SK-N-SH treated with all-trans-retinoic acid at 6 μM for 48 hours (cell line): ENCODE data around the gene DNAH7.

ENCODE experiments used
- ATAC-seq: fragments of 200-7000 bp; cut with Tn5 transposase; 3 replicates; pipeline ENCODE4 v1.9.1; 2020; ENCODE audit warnings: mild to moderate bottlenecking, moderate library complexity
- ARNTL ChIP-seq: fragments of 450-650 bp; formaldehyde crosslinking; IDR thresholded peaks from 2 replicates; pipeline ENCODE4 v1.5.0; 2020; ENCODE audit warnings: low read depth, mild to moderate bottlenecking, moderate library complexity, borderline replicate concordance
- BACH2 ChIP-seq: fragments of 250-450 bp; sonication (Bioruptor Pico); IDR thresholded peaks from 2 replicates; pipeline ENCODE4 v1.9.0; 2021; ENCODE audit warnings: mild to moderate bottlenecking, borderline replicate concordance
- CSDC2 ChIP-seq: fragments of 250-450 bp; sonication (Bioruptor Pico); IDR thresholded peaks from 2 replicates; pipeline ENCODE4 v1.5.0; 2020; ENCODE audit warnings: mild to moderate bottlenecking, moderate library complexity
- GLIS3 ChIP-seq: fragments of 250-450 bp; sonication (Bioruptor Pico); IDR thresholded peaks from 2 replicates; pipeline ENCODE4 v1.5.0; 2020; ENCODE audit warnings: mild to moderate bottlenecking, moderate library complexity
- ISL1 ChIP-seq: fragments of 250-450 bp; sonication (Bioruptor Pico); IDR thresholded peaks from 2 replicates; pipeline ENCODE4 v2.1.2; 2022; ENCODE audit warnings: mild to moderate bottlenecking, moderate library complexity
- OSR1 ChIP-seq: fragments of 250-450 bp; sonication (Bioruptor Pico); IDR thresholded peaks from 2 replicates; pipeline ENCODE4 v1.8.0; 2022; ENCODE audit warnings: moderate library complexity, mild to moderate bottlenecking, inconsistent platforms
- PPARA ChIP-seq: fragments of 250-450 bp; sonication (Bioruptor Pico); IDR thresholded peaks from 2 replicates; pipeline ENCODE4 v1.5.0; 2020; ENCODE audit warnings: mild to moderate bottlenecking, borderline replicate concordance
- RARB ChIP-seq: fragments of 250-450 bp; sonication (Bioruptor Pico); IDR thresholded peaks from 2 replicates; pipeline ENCODE4 v1.8.0; 2021; ENCODE audit warnings: mild to moderate bottlenecking, moderate library complexity
- SNAI2 ChIP-seq: fragments of 250-450 bp; sonication (Bioruptor Pico); IDR thresholded peaks from 2 replicates; pipeline ENCODE4 v1.5.0; 2020; ENCODE audit warnings: mild to moderate bottlenecking, moderate library complexity
- TCF4 ChIP-seq: fragments of 250-450 bp; sonication (Bioruptor Pico); IDR thresholded peaks from 2 replicates; pipeline ENCODE4 v1.8.0; 2021; ENCODE audit warnings: mild to moderate bottlenecking, moderate library complexity, borderline replicate concordance
- TOX ChIP-seq: fragments of 250-450 bp; sonication (Bioruptor Pico); IDR thresholded peaks from 2 replicates; pipeline ENCODE4 v1.8.0; 2021; ENCODE audit warnings: mild to moderate bottlenecking, moderate library complexity, borderline replicate concordance
- ZC3H10 ChIP-seq: fragments of 250-450 bp; sonication (Bioruptor Pico); IDR thresholded peaks from 2 replicates; pipeline ENCODE4 v1.5.1; 2021; ENCODE audit warnings: mild to moderate bottlenecking, moderate library complexity
- ZFP3 ChIP-seq: fragments of 250-450 bp; sonication (Bioruptor Pico); IDR thresholded peaks from 2 replicates; pipeline ENCODE4 v1.5.0; 2020; ENCODE audit warnings: mild to moderate bottlenecking, moderate library complexity
- ZNF565 ChIP-seq: fragments of 450-650 bp; formaldehyde crosslinking; conservative IDR thresholded peaks from 2 replicates; pipeline ENCODE4 v1.5.0; 2020; ENCODE audit warnings: low read depth, mild to moderate bottlenecking, moderate library complexity
- ZNF70 ChIP-seq: fragments of 450-650 bp; formaldehyde crosslinking; IDR thresholded peaks from 2 replicates; pipeline ENCODE4 v1.5.0; 2020; ENCODE audit warnings: mild to moderate bottlenecking, moderate library complexity
- ZNF8 ChIP-seq: fragments of 450-650 bp; formaldehyde crosslinking; IDR thresholded peaks from 2 replicates; pipeline ENCODE4 v1.5.0; 2020; ENCODE audit warnings: mild to moderate bottlenecking, moderate library complexity
- TF ChIP-seq, protein P1 (sequence below): fragments of 250-450 bp; sonication (Bioruptor Pico); IDR thresholded peaks from 2 replicates; pipeline ENCODE4 v1.5.1; 2021; ENCODE audit warnings: mild to moderate bottlenecking, moderate library complexity
- TF ChIP-seq, protein P2 (sequence below): fragments of 250-450 bp; sonication (Bioruptor Pico); IDR thresholded peaks from 2 replicates; pipeline ENCODE4 v1.5.1; 2020; ENCODE audit warnings: low read depth, mild to moderate bottlenecking, moderate library complexity
- TF ChIP-seq, protein P3 (sequence below): fragments of 250-450 bp; sonication (Bioruptor Pico); IDR thresholded peaks from 2 replicates; pipeline ENCODE4 v1.5.0; 2020; ENCODE audit warnings: mild to moderate bottlenecking, moderate library complexity
- TF ChIP-seq, protein P4 (sequence below): fragments of 250-450 bp; sonication (Bioruptor Pico); IDR thresholded peaks from 2 replicates; pipeline ENCODE4 v1.8.0; 2020; ENCODE audit warnings: mild to moderate bottlenecking, moderate library complexity, borderline replicate concordance
- TF ChIP-seq, protein P5 (sequence below): fragments of 250-450 bp; sonication (Bioruptor Pico); IDR thresholded peaks from 2 replicates; pipeline ENCODE4 v1.8.0; 2021; ENCODE audit warnings: low read depth, mild to moderate bottlenecking, moderate library complexity, borderline replicate concordance

The DNAH7 gene

DNA sequence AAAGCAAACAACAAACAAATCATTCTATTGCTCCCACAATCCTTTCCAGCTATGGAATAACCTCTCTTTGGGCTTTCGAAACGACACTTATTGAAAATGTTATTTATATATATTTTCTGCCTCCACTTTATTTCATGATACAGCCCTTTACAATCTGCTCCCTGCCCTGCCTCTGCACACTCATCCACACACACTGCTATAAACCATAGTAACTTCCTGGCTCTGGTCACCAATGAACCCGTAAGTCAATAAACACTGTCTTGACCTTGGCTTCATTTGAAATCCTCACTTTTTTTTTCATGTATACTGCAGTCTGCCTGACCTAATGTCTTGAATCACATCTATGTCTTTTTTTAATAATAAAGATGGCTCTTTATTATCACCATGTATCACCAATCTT is 250.1 kb downstream of the DNAH7 start (continued):
- no peak for TF ChIP-seq SNAI2 (CRISPR knock-in tag)
- TF ChIP-seq ARNTL (CRISPR knock-in tag), result no peak
- TF ChIP-seq ZNF565, result no peak
- TF ChIP-seq, protein P1, sequence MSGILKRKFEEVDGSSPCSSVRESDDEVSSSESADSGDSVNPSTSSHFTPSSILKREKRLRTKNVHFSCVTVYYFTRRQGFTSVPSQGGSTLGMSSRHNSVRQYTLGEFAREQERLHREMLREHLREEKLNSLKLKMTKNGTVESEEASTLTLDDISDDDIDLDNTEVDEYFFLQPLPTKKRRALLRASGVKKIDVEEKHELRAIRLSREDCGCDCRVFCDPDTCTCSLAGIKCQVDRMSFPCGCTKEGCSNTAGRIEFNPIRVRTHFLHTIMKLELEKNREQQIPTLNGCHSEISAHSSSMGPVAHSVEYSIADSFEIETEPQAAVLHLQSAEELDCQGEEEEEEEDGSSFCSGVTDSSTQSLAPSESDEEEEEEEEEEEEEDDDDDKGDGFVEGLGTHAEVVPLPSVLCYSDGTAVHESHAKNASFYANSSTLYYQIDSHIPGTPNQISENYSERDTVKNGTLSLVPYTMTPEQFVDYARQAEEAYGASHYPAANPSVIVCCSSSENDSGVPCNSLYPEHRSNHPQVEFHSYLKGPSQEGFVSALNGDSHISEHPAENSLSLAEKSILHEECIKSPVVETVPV, result no peak

DNA sequence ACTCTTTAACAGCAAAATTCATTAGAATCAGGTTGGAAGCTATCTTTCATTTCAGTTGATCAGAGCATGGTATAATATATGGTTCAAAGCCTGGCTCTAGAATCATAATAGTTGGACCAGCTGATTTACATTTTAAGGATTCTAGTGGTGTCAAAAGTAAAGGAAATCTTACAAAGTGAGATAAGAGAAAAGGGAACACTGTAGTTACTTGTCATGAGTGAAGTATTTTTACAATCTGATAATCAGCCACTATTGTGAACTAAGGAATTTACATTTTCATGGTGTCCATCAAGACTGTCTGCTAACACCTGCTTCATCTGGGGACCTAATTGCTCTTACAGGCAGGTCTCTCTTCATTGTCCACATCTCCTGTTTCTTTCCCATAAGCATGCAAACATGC is 250.5 kb downstream of the DNAH7 start:
- no peak for ATAC-seq
- TF ChIP-seq CSDC2 (CRISPR knock-in tag) (no peak), ZFP3 (no peak), ZC3H10 (CRISPR knock-in tag) (no peak), PPARA (CRISPR knock-in tag) (no peak), ISL1 (no peak)
- TF ChIP-seq, all 23 proteins: peak for 0

DNA sequence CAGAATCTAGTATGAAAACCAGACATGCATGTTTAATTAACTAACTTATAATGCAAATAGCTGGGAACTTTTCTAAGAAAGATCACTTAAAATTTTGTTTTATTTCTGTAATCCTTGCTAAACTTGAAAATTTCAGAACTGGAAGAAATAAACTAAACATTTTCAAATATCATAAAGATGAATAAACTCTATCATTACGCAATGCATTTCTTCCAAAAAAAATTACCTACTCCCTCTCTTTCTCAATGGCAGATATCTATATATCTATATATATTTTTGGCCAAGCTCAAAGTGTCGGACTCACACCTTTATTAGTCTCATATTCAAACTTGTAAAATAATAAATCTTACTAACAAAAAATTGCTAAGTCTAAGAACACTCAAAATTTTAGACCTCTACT is 253.6 kb downstream of the DNAH7 start:
- ATAC-seq, result no peak
- TF ChIP-seq CSDC2 (CRISPR knock-in tag) (no peak), TCF4 (CRISPR knock-in tag) (no peak), ZNF70 (no peak)
- TF ChIP-seq, protein P2, sequence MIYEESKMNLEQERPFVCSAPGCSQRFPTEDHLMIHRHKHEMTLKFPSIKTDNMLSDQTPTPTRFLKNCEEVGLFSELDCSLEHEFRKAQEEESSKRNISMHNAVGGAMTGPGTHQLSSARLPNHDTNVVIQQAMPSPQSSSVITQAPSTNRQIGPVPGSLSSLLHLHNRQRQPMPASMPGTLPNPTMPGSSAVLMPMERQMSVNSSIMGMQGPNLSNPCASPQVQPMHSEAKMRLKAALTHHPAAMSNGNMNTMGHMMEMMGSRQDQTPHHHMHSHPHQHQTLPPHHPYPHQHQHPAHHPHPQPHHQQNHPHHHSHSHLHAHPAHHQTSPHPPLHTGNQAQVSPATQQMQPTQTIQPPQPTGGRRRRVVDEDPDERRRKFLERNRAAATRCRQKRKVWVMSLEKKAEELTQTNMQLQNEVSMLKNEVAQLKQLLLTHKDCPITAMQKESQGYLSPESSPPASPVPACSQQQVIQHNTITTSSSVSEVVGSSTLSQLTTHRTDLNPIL, result no peak

DNA sequence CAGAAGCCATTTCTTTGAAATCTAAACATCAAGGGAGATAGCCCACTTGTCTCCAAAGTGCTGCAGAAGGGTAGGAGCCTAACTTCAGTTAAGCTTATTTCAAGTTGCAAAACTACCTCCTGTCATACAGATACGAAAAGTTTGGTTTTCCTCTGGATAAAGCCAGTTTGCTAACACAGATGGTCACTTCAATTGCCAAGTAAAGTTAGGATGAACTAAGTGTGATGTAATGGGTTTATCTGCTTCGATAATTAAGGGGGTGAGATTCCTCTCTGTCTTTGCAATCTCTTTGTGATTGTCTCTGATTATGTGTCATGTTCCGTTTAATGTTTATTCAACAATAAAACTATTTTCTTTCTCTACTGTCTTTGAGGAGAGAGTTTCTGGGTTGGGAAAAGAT is 255.2 kb downstream of the DNAH7 start:
- no peak for ATAC-seq
- TF ChIP-seq, protein P3, sequence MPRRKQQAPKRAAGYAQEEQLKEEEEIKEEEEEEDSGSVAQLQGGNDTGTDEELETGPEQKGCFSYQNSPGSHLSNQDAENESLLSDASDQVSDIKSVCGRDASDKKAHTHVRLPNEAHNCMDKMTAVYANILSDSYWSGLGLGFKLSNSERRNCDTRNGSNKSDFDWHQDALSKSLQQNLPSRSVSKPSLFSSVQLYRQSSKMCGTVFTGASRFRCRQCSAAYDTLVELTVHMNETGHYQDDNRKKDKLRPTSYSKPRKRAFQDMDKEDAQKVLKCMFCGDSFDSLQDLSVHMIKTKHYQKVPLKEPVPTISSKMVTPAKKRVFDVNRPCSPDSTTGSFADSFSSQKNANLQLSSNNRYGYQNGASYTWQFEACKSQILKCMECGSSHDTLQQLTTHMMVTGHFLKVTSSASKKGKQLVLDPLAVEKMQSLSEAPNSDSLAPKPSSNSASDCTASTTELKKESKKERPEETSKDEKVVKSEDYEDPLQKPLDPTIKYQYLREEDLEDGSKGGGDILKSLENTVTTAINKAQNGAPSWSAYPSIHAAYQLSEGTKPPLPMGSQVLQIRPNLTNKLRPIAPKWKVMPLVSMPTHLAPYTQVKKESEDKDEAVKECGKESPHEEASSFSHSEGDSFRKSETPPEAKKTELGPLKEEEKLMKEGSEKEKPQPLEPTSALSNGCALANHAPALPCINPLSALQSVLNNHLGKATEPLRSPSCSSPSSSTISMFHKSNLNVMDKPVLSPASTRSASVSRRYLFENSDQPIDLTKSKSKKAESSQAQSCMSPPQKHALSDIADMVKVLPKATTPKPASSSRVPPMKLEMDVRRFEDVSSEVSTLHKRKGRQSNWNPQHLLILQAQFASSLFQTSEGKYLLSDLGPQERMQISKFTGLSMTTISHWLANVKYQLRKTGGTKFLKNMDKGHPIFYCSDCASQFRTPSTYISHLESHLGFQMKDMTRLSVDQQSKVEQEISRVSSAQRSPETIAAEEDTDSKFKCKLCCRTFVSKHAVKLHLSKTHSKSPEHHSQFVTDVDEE (CRISPR knock-in tag), result no peak
- TF ChIP-seq GLIS3 (CRISPR knock-in tag) (no peak), SNAI2 (CRISPR knock-in tag) (no peak), ARNTL (CRISPR knock-in tag) (no peak), RARB (CRISPR knock-in tag) (no peak), BACH2 (CRISPR knock-in tag) (no peak), CSDC2 (CRISPR knock-in tag) (no peak)
- TF ChIP-seq, protein P4, sequence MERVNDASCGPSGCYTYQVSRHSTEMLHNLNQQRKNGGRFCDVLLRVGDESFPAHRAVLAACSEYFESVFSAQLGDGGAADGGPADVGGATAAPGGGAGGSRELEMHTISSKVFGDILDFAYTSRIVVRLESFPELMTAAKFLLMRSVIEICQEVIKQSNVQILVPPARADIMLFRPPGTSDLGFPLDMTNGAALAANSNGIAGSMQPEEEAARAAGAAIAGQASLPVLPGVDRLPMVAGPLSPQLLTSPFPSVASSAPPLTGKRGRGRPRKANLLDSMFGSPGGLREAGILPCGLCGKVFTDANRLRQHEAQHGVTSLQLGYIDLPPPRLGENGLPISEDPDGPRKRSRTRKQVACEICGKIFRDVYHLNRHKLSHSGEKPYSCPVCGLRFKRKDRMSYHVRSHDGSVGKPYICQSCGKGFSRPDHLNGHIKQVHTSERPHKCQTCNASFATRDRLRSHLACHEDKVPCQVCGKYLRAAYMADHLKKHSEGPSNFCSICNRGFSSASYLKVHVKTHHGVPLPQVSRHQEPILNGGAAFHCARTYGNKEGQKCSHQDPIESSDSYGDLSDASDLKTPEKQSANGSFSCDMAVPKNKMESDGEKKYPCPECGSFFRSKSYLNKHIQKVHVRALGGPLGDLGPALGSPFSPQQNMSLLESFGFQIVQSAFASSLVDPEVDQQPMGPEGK (CRISPR knock-in tag), result no peak

DNA sequence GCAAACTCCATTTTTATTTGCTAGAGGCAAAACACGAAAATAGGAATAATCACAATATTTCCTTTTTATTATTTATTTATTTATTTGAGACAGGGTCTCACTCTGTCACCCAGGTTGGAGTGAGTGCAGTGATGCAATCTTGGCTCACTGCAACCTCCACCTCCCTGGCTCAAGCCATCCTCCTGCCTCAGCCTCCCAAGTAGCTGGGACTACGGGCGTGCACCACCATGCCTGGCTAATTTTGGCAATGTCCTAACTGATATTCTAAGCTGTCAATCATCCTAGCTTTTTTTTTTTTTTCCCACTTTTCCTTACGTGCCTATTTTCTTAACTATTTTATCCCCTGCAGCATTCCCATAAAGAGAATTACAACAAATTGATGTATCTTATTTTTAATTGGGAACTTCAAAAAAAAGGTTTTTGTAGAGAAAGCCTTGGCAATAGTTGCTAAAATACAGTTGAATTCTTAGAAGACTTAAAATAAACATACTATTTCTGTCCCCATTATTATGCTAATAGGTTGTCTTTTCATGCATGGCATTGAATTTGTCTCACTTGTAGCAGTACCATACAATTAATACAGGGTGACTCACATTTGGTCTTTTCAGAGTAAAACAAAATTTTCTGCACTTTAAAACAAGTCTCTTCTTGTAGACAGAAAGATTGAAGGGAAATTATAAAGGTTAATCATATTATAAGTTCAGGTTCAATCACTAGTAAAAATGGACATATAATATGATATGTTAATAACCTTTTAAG is 258.1 kb downstream of the DNAH7 start:
- TF ChIP-seq, protein P3 (CRISPR knock-in tag), result no peak
- TF ChIP-seq ZFP3 (no peak), PPARA (CRISPR knock-in tag) (no peak), OSR1 (CRISPR knock-in tag) (no peak), ZNF8 (CRISPR knock-in tag) (no peak), TOX (CRISPR knock-in tag) (no peak), GLIS3 (CRISPR knock-in tag) (no peak), TCF4 (CRISPR knock-in tag) (no peak), ISL1 (no peak)
- TF ChIP-seq, protein P5, sequence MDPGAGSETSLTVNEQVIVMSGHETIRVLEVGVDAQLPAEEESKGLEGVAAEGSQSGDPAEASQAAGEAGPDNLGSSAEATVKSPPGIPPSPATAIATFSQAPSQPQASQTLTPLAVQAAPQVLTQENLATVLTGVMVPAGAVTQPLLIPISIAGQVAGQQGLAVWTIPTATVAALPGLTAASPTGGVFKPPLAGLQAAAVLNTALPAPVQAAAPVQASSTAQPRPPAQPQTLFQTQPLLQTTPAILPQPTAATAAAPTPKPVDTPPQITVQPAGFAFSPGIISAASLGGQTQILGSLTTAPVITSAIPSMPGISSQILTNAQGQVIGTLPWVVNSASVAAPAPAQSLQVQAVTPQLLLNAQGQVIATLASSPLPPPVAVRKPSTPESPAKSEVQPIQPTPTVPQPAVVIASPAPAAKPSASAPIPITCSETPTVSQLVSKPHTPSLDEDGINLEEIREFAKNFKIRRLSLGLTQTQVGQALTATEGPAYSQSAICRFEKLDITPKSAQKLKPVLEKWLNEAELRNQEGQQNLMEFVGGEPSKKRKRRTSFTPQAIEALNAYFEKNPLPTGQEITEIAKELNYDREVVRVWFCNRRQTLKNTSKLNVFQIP (CRISPR knock-in tag), result no peak
- ATAC-seq, result no peak
